PC-9 (cell line): ENCODE results near the gene MBNL2.

Experiments
- CTCF ChIP-seq: fragments of 200-600 bp; sonication (generic); conservative IDR thresholded peaks from 2 replicates; pipeline ENCODE4 v1.6.1; 2017; ENCODE audit warnings: mixed run types, antibody characterized with exemption, mild to moderate bottlenecking, moderate library complexity
- EZH2 ChIP-seq: fragments of 200-600 bp; sonication (generic); IDR thresholded peaks from 2 replicates; pipeline ENCODE4 v1.8.0; 2017; ENCODE audit warnings: antibody characterized with exemption, low read depth

- no peak for TF ChIP-seq CTCF
- TF ChIP-seq EZH2: no peak
Measured at GRCh38 chr13:97436845-97437244, 214.7 kb downstream of the MBNL2 start.
